DMS153 treated with DMSO at 0.1 percent for 48 hours (cell line): ENCODE results near the gene MYOM1.

Experiments
- DNase-seq: peaks from one replicate; lab custom pipeline; 2025; ENCODE audit not compliant: unreplicated experiment; lab: John Stamatoyannopoulos, UW

MYOM1 gene

DNA sequence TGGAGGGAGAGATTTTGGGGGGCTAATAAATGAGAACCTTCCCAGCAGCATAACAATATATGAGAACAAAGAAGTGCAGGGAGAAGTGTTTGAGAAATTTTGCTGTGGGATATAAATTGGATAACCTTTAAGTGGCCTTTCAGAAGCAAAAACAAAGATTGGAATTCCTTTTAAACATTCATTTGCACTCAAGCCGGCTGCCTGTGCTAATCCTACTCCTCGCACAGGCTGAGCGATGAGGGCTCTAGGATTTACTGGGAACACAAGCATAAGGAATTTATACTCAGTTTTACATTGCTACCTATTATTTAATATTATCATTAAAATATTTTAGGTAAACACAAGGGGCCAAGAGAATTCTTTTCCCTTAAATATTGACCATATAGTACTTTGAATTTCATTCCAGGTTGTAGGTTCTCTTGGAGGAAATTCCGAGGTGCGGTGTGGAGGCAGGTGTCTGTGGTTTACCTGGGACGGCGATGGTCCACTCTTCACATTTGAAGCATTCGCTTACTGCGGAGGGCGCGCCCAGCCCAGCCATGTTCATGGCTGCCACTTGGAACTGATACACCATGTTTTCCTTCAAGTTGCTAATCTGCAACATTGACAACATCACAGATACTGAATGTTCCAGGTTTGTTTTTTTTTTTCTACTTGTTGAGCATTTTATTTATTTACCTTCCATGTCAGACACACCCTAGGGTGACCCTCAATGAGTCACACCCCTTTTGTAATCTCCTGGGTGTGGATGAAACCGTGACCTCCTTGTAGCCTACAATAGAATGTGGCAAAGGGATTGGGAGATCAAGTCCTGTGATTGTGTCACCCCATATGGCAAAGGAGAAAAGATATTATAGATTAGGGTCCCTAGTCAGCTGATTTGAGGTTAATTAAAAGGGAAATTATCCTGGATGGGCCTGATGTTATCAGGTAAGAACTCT, 100.1 kb downstream of the MYOM1 start:
- no peak for DNase-seq

DNA sequence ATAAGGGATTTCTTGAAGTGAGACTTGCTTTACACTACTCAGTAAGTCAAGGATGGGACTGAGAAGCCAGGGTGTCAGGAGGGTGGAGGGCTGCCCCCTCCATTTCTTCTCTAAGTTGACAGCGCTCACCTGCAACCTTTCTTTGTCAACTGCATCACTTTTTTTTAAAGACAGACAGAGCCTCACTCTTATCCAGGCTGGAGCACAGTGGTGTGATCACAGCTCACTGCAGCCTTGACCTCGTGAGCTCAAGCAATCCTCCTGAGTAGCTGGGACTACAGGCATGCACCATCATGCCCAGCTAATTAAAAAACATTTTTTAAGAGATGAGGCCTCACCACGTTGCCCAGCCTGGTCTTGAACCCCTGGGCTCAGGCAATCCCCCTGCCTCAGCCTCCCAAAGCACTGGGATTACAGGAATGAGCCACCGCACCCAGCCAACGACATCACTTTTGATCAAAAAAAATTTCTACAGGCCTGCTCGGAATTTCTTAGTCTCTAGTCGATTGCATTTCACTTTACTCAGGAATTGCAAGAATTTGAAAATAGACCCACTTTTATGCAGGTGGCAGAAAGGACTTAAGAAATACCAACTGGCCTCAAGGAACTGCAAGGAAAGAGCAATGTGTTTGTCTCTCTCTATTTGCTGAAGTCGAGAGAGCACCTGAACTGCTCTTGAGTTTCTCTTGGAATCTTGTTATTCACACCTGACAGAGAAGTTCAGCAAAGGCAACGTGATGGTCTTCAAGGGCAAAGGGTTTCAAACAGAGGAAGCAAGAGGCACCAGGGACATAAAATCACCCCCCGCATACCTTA, 101.4 kb downstream of the MYOM1 start:
- DNase-seq, result no peak

DNA sequence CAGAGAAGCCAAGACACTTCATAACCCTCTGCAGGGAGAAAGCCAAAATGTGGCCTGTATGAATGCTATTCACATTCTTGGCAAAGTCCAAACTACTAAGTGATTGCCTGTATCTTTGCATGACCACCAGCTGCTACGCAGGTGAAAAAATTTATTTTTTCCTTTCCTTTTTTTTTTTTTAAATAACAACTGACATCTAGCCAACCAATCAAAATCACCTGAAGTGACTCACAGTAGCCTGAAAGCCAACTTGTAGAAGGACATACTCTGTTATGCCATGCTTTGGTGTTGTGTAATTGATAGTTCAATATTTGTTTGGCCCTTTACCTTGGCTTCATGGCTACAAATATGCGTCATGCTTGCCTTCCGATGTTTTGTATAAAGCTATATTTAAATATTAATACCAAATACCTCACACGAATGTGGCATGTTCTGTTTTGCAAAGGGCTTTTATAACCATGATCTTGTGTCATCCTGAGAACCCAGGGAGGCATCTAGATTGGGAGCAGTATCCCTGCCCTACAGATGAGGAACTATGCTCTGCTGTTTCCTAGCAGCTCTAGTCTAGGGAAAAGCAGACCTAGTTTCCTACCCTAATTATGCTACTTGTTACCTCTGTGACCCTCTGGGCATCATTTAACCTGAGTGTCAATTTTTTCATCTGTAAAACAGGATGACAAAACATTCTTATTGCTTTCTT, 102.1 kb downstream of the MYOM1 start:
- DNase-seq, result no peak

DNA sequence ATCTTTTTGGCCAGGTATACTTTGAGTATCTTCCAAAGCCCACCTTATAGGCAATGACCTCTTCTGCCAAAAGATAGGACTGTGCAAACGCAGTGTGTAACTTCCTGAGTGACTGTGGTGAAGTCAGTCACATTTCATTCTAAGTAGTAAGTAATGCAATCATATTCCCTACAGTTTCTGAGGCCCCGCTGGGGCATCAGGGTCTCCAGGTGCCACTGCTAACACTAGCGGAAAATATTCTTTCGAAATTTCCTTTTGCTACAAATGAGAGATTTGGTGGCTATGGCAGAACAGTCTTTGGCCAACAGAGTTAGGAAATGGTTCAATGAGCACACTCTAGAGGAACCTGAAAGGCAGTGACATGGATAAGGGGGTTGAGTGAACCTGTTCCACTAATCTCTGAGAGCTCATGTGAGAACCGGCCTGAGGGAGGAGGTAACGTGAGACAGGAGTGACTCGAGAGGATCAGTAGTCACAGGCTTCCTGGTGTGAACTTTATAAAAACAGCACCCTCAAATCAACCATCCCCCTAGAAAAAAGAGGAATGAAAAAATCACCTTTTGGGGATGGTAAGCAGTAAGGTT, 104.2 kb downstream of the MYOM1 start:
- DNase-seq, result no peak

DNA sequence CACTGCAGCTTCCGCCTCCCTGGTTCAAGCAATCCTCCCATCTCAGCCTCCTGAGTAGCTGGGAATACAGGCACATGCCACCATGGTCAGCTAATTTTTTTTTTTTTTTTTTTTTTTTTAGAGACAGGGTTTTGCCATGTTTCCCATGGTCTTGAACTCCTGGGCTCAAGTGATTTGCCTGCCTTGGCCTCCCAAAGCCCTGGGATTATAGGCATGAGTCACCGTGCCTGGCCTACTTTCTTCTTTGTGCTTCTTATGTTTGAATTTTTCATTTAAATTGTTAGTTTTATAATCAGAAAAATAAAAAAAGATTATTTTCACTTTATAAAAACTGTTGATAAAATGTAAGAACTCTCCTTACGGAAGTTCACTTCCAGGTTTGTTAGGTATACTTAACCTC, 105.3 kb downstream of the MYOM1 start:
- DNase-seq, result no peak

DNA sequence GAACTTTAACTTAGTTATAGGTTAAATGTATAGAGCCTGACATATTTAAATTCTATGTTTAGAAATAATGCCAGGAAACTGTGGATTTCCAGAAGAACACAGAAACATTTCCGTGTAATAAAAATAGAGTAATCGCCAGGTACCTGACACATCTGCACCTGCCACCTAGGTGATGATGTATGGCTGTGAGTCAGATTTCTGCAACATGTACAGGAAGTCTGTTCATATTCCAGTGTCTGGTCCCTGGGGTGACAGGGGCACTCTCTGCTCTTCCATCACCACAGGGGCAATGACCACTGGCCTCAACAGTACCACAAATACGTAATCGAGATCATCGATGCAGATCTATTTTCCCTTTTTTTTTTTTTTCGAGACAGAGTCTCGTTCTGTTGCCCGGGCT, 105.7 kb downstream of the MYOM1 start:
- no peak for DNase-seq

DNA sequence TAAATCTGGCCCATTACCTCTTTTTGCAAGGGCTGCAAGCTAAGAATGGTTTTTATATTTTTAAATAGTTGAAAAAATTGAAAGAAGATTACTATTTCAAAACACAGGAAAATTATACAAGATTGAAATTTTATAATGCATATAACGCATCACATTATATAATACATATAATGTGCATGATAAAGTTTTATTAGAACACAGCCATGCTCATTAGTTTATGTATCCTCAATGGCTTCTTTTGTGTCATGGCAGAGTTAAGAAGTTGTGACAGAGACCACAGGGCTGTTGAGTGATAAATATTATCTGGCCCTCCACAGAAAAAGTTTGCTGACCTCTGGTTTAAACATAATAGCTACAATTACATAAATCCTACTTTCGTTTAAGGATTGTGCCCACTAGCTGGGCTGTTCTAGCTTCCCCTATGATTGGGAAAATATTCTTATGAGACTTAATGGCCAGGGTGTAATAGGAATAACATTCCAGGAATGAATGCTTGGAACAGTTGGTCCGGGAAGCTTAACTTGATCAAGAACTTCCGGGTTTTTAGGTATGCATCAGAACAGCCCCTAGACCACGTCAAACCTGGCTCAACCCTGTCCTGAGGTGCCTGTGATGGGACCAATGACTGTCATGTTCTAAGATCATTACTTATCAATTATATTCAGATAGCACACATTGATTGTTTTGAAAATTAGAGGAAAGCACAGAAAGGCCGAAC, 108.1 kb downstream of the MYOM1 start:
- no peak for DNase-seq

DNA sequence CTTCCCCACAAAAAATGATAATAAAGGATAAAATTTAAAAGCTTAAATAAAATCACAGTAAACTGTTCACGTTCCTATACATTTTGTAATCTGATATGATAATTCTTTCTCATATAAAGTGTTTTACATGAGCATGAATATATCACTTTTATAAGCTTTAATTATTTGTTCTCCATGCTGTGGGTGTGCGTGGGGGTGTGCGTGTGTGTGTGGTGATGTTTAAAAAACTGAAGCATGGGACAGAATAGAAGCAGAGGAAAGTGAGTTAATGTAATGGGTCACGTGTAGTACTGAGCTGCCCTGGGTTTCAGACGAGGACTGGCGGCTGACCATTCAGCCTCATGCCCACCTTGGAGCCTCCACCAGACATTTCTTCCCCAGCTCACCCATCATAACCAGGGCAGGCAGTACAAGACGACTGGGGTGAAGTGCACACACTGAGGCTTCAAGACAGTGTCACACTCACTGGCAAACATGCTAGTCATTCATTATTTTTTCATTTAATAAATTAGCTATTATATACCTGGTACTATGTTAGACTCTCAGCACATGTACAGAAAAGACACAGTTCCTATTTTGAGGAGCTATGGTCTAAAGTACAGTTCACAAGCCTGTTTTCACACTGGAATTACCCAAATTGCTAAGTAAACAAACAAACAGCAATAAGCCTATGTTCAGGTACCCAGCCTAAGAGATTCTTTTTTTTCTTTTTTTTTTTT, 109.6 kb downstream of the MYOM1 start:
- DNase-seq, result no peak

DNA sequence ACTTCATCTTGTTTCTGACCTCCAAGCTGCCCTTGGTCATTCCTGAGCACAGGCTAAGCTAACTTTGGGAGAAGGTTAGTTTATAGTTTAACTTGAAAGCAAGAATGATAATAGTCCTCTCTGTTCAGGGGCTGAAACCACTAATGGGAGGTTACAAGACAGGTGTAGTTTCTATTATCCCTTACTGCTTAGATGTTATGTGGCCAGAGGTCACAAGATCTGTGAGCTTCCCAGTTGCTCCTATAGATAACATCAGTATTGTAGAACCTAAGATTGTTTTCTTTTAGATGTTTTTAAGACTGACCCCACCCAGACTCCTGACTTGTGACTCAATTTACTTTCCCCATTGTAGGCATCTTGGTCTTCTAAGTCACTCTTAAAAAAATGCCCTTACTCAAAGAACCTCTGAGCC, 112.0 kb downstream of the MYOM1 start:
- no peak for DNase-seq

DNA sequence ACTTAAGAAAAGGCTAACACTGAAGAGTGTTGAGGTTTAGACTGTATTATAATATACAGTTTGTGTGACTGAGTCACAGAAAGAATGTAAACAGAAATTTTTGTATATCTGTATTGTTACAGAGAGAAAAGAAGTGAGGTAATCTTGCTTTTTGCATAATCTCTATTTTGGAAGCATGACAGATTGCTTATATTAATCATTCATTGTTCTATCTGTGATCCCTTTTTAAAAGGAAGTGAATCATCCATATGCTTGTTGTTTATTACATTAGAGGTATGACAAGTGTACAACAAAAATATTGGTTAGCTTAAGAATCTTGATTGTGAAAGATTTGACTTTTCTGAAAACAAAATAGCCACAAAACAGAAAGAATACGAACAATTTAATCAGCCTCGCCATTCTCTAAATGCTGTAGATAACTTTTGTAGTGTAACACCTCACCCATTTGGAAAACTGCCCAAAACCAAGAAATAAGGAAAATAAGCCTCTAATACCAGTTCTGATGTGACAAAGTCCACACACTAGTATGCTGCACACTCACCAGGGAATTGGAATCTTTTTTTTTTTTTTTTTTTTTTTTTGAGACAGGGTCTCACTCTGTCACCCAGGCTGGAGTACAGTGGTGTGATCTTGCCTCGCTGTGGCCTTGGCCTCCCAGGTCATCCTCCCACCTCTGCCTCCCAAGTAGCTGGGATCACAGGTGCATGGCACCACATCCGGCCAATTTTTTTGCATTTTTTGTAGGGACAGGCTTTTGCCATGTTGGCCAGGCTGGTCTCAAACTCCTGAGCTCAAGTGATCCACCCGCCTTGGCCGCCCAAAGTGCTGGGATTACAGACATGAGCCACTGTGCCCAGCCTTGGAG, 115.3 kb downstream of the MYOM1 start:
- DNase-seq, result no peak

DNA sequence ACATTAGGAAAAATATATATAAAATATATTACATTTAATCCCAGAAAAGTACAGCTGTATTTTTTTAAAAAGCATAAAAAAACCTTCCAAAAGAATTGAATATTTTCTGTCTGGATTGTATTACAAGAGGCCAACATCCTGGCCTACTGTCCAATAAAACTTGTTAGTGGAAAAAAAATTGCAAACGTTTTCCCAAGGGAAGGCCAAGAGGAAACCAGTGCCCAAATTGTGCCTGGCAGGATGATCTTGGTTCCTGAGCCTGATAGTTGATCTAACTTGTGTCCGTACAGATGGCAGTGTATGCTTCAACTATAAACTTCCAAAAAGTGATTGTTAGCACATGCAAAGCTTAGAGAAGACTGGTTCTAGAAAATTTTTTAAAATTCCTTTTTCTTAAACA, 116.2 kb downstream of the MYOM1 start:
- no peak for DNase-seq

DNA sequence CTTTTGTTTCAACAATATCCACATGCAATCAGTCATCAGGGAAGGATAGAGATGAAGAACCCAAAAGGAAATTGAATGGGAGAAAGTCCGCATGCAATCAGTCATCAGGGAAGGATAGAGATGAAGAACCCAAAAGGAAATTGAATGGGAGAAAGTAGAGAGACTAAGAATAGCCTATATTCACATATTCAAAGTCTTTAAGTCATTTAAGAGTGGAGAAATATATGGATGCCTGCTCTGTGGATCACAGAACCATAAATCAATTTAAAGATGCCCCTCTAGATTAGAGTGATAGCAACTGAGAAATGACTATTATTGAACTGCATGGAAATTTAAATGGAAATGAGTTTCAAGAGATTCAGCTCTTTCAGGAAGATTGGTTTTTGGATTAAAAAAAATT, 116.8 kb downstream of the MYOM1 start:
- no peak for DNase-seq

DNA sequence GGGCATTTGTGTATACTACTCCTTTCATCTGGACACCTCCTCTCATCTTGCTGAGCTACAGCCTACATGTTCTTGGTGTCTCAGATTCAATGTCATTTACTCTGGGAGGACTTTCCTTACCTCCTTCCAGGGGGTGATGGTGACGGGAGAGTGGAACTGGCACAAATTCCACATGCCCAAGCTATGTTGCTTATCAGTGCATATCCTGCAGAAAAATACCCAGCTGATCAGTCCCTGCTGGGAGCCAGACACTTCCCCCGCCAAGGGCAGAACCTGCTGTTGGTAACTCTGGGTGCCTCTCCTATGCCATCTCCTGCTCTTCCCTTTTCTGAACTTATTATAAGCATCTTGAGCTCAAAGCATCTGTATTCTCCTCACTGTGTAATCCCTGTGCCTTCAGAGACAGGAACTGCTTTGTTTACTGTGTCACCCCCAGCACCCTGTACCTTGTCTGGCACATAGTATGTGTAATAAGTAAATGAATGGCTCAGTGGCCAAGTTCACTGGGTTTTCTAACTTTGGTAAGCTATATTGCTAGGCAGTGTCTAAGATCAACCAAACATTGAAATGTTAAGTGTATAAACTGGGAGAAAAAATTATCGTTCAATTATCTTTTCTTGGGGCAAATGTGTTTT, 119.2 kb downstream of the MYOM1 start:
- no peak for DNase-seq

DNA sequence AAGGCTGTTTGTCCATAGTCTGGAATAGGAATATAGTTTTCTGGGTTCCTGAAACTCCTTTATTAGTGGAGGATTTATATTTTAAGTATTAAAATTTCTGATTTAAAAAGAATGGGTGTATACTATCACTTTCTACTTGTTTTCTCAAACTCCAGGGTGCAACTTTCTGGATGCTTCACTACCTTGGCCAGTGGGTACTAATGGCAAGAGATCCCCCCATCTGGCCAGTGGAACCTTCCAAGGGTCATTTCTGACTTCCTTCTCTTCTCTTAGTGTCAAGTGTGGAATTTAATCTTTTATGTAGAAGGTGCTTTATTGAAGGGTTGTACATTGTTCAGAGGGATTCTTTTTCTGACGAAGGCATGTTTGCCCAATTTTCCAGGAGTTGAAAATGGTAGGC, 120.4 kb downstream of the MYOM1 start:
- DNase-seq, result no peak

DNA sequence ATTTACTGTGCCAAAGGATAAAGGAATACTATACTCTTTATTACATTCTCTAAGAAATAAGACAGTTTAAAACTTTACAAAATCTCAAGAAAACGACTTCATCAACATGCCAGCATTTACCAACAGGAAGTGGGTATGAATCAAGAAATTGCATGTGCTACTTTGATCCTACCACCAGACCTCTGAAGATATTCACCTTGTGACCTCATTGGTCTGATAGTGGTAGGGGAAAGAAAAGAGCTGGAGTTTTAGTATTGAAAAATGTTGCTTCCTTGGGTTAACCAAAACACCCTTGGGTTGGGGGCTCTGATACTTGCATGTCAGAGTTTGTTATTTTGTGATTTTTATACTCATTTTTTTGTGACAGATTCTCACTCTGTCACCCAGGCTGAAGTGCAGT, 122.7 kb downstream of the MYOM1 start:
- no peak for DNase-seq

DNA sequence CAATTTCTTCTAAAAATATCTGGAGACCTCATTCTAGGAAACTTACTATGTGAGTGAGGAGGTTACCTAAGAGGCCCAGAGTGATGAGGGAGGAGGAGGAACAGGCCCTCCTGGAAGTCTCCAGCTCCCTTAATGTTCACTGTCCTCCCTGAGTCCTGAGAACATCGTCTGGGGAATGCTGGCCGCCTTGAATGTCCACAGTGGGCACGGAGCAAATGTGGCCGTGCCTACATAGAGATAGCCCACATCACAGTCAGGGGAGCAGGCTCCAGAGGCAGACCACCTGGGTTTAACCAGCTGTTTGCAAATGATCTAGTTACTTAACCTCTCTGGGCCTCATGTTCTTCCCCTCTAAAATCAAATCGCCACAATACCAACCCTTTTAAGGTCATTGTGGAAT, 123.8 kb downstream of the MYOM1 start:
- DNase-seq, result no peak

DNA sequence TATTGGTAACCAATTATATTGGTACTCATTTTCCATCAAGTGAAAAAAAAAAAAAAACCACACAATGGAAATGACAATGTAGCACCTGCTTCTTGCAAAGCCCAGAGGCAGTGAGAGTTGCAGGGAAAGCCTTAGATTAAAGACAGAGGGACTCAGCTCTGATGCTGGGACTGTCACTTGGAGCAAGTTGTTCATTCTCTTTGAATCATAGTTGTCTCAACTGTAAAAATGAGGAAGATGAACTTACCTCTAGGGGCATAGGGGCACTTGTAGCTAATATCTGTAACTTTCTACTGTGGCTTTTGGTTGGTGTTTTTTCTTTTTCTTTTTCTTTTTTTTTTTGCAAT, 125.5 kb downstream of the MYOM1 start:
- no peak for DNase-seq

DNA sequence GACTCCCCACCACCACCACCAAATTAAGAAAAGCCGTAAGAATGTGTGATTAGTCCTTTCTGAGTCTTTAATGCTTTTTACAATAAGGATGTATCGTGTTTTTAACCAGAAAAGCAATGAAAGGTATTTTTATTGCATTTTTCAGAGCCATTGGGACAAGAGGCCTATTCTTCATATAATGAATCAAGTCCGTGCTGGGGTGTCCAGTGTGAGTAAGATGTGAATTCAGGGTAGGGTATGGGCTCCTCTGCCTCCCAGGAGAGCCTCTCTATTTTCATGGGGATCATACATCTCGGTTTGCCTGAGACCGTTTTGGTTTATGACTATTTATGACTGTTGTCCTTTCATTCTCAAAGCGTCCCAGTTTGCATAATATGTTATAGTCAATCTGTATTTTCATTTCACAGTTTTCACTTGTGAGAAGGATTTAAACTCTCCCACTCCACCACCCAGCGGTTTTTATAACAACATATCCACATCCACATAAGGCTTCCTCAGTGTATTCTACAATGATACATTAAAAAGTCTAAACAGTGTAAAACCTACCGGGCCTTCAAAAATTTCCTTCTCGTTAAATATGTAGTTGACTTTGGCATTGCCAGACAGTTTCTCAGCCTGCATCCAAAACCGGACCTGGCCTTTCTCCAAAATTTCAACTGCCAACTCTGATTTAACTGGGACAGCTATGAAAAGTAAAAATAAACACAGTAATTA, 126.0 kb downstream of the MYOM1 start:
- DNase-seq, result no peak
